HG03469 (cell line): ENCODE measurements around the gene IRF2.
A peak's percentile ranks its signal among the peaks of the same experiment; 100 is the strongest.

Experiments
- ATAC-seq: cut with Tn5 transposase; IDR thresholded peaks from one replicate; pipeline ENCODE4 v1.9.1; 2021; ENCODE audit warnings: mild to moderate bottlenecking, moderate library complexity, moderate number of reproducible peaks; ENCODE audit not compliant: unreplicated experiment

Gene IRF2

DNA sequence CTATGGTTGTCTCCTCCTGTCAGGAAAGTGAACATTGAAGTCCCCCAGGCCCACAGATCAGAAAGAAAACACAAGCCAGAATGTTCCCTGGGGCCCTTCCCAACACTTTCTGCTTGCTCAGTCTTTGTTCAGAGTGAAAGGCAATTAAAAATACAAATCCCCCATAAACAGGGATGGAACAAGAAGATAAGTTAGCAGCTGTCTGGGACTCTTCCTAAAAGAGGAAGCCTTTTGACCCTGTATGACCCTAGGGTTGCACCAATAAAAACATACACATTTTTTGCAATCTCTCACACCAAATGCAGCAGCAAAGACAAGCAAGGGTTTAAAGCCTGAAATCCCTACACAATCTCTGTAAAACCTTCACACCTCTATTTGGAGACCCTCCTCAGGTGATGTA is 22.6 kb downstream of the IRF2 start:
- no peak for ATAC-seq

DNA sequence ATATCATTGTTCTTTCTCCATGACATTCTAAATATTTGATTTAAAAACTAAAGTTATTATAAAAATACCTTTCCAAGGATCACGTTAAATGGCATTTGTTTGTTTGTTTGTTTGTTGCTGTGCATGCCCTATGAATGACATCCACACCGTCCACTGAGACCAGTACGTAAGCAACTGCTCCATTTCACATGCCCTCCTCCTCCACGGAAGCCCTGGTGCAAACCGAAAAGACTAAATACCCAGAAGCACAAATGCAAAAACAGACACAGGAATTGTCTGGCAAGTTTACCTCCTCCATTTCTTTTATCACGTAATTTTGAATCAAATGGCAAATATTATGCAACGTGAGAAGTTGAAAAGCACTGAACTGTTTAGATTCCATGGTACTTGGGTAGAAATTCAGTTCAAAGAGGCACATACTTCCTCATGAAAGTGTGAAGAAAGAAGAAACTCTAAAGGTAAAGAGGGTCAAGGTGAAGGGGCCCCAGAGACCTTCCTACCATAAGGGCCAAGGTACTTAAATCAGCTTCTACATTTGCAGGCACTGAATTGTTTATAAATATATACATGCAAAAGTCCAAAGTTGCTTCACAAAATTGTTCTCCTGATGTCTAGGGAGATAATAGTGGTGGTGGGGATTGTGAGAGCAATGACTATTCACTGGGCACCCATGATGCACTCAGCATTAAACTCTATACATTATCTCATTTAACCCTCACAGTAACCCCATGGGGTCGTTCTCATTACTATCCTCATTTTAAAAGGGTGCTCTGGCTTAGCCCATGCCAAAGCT is 23.4 kb downstream of the IRF2 start:
- no peak for ATAC-seq

DNA sequence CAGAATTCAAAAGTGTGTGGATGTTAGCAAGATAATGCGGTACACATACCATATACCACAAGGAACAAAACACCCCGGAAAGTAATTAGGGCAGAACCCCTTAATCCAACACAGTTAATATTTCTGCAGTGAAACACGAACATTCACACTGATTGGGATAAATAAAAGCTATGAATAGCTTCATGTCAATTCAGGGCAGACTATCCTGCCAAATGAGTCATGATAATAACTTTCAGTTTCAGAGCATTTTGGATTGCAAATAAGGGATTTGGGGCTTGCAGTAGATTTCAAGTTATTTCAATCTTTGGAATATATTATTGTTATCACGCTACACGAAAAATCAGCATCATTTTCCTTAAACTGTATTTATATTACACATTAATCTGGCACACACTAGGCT is 24.3 kb downstream of the IRF2 start:
- no peak for ATAC-seq

DNA sequence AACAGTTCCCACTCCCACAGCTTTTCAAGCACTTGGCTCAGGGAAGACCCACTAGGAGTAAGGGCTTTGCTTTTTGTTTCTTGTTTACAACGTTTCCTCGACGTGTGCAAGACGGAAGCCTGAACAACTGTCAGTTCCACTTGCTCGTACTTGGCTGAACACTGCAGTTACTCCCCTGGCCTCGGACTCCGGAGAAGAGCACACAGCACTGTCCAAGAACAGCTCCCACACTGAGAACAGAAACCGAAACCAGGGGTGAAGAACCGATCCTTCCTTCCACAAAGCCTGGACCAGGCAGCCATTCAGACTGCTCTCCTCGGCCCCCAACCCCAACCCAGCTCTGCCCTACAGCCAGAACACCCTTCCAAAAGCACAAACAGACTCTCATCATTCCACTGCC is 25.5 kb downstream of the IRF2 start:
- ATAC-seq, result no peak

DNA sequence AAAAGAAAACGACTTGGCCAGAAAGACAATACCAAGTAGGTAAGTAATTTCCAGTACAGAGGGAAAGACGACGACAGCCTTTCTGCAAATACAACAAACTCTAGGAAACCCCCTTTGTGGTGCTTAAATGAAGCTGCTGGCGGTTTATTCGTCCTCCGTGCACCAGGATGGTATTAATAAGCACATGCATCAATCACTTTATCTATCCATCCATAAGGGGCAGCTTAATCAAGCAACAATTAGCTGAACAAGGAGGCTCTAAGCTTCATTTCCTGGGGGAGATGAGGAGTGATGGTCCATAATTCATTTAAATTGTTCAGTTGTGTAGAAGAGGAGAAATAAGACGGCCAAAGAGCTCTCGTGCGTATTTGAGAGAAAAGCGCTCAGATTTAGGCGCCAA is 26.2 kb downstream of the IRF2 start:
- no peak for ATAC-seq

DNA sequence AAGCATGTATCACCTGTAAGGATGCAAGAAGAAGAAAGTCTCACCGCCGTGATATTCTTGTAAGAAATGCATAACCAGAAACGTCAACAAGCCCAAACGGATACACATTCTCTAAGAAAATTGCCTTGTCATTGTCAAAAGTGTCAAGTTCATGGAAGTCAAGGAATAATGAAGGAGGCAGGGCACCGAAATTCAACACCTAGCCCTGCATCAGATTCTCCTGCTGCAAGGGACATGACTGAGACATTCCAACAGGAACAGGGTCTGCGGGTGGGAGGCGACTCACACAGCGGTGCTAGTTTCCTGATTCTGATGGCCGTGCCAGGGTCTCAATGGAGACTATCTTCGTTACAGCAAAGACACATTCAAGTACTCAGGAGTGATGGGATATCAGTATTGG is 26.7 kb downstream of the IRF2 start:
- ATAC-seq, result no peak

DNA sequence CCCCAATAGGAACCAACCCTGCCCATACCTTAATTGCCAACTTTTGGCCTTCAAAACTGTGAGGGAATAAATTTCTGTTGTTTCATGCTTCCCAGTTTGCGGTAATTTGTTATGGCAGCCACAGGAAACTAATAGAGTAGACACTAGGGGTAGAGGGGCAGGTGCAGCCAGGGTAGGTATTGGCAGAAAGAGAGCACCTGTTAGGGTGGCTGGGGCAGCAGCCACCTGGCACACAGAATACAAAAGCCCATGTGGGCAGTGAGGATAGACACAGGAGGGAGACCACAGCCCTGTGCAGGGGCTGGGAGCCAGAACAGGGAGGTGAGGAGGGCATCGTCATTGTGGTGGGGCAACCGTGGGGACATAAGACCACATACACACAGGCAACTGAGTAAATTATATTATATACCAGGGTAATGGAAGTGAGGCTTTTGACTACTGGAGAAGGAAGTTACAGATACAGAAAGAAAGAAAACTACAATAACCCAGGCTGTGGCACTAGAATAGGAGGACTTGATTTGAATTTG is 28.2 kb downstream of the IRF2 start:
- no peak for ATAC-seq

DNA sequence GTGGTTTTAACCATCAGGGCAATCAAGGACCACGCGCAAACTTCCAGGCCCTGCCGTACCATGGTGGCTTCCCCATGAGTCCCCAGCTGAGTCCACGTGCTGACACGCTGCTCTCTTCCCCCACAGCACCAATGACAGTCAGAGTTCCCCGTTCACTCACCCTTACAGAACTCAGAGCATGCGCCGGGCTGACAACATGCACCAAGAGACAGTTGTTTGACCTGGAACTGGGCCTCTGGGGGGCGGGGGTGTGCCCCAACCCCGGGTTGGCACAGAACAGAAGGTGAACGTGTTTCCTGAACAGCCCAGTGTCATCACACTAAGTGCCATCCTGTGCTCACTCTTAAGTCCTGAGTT is 29.4 kb downstream of the IRF2 start:
- peak; percentile 51 for ATAC-seq

DNA sequence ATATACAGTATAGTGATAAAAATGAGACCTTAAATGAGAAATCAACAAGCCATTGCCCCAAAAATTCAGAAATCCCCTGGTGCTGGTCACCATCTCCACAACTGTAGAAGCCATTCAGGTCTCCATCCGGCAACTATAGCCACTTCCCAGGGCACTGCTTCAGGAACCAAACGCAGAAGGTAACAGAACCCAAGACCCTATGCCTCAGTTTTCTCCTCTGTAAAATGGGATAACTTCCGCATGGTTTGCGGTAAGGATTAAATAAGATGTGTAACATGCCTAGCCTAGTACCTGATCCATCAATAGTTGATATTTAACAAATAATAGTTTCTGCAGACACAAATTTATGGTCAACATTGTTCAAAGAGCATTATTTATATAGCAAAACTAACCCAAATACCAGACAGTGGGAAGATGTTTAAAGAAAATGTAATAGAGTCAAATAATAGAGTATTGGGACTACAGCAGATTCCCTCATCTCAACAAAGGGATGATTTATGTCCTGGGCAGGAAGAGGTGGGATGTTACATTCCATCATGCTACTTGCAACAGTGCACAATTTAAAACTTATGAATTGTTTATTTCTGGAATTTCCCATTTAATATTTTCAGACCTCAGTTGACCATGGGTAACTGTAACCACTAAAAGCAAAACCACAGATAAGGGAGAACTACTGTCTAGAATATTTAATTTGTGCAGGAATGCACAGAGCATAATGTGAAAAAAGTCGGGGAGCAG is 30.0 kb downstream of the IRF2 start:
- no peak for ATAC-seq

DNA sequence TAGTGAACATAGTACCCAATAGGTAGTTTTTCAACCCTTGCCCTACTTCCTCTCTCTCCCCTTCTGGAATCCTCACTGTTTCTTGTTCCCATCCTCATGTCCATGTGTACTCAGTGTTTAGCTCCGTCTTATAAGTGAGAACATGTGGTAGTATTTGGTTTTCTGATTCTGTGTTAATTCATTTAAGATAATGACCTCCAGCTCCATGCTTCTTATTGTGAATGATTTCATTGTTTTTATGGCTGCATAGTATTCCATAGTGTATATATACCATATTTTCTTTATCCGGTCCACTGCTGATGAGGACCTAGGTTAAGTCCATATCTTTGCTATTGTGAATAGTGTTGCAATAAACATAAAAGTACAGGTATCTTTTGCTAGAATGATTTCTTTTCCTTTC is 31.0 kb downstream of the IRF2 start:
- no peak for ATAC-seq

DNA sequence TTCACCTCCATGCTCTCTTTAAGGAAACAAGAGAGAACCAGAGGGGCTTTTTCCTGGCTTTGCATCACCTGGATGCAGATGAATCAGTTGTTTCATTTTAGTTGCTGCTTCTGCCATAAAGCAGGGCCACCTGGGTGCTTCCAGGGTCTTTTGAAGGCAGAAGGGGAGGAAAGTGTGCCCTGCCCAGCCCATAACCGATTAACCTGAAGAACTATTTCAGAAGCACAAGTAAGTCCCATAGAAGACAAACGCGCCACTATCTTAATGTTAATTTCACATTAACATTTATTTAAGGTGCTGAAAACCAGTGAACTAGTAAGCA is 32.1 kb downstream of the IRF2 start:
- no peak for ATAC-seq

DNA sequence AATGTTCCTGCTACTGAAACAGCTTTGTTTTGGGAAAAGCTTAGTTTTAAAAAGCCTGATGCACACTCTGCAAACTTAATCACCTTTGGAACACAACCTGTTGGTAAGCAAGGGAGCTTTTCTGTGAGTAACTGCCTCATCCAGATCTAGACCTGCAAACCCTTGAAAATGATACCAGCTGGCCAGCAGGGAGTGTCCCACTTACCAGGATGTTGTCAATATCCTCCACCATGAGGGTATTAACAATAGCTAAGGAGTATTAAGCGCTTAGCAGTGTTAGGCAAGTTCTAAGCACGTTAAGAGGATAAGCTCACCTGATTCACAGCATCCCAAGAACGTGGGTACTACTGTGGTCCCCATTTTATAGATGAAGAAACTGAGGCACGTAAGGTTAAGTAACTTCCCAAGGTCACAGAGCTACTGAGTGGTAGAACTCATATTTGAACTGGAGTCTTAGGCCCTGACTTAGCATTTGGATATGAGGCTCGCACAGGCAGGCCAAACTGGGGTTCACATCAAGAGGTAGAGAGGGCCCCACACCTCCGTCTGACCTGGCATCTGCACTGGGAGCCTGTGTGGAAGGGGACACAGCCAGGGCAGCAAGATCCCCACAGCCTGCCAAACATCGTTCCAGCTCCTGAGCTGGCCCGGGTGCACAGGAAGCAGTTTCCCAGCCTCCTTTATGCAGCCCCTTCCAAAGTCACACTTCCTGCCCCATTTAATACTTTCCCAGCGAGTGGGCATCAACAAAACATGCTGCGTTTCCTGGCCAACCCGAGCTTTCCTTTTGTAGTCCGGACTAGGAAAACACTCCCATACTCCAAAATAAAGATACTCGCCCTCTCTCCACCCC is 32.7 kb downstream of the IRF2 start:
- no peak for ATAC-seq

DNA sequence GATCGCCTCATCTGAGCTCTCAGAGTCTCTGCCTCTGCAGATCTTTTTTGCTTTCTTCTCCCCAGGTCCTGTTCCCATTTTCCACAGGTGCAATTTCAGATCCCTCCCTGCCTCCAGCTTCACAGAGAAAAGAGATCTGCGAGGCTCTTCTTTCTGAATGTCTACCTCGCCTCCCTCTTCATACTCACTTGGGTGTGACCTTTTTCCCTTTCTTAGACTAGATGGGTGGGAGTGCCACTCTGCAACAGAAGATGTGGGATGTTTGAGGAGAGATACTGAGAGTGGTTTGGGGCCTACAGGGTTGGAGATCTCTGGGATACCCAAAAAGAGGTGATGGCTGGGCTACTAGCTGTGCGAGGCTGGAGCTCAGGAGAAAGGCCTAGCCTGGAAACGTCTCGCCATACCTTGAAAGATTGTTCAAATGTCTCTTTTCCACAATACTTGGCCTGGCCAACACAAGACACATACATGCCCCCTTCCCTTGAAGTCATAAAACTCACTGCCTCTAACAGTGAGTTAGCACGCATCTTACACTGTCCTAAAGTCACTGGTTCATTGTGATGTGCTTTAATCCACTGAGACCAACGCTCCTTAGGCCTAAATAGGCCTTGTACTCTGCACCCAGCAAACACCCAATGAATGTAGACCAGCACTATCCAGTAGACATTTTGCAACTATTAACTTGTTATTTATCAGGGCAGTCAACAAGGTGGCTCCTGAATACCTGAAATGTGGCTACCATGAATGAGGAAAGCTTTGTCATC is 33.6 kb downstream of the IRF2 start:
- no peak for ATAC-seq

DNA sequence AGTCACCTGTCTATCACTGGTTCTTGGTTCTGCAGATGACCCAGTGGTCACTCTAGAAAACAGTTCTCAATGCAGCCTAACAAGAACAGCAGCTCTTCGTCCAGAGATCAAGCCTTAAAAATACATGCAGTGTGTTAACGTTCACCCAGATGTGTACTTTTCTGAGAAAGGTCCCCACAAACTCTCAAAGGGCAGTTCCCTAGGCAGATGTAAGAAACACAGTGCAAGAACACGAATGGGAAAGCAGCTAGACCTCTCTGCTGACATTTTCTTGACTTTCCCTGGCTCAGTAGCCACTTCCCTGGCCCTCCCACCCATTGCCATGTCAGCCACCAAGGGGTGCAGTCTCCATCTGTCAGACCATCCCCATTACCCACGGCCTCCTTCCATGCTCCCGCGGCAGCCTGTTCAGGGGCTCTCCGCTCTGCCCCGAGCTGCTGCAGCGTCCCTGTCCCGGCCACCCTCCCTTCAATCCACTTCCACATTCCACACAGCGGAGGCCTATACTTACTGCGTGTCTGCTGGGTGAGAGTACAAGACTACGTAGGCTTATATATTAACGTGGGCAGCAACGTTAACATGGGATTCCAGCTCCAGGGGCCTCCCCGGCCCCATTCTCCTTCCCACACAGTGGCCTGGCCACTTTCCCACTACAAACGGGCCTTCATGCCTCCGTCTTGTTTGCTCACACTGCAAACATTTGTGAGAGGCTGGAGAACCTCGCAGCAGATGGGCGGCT is 34.3 kb downstream of the IRF2 start:
- ATAC-seq, result no peak

DNA sequence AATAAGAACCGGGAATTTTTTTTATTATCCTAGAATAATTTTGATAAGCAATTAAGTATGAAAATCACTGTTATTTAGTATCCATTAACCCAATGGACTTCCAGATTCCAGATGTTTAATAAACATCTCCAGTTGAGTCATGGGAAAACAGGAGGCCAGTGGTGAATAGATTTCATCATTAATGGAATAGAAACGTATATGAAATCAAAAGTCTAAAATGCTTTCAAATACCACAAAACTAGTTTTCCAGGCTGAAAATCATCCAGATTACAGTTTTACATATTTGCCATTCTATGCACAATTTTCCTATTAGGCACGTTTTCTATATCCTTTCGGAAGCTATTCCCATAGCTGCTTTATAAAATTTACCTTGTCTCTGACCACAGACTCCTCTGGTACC is 35.0 kb downstream of the IRF2 start:
- no peak for ATAC-seq

DNA sequence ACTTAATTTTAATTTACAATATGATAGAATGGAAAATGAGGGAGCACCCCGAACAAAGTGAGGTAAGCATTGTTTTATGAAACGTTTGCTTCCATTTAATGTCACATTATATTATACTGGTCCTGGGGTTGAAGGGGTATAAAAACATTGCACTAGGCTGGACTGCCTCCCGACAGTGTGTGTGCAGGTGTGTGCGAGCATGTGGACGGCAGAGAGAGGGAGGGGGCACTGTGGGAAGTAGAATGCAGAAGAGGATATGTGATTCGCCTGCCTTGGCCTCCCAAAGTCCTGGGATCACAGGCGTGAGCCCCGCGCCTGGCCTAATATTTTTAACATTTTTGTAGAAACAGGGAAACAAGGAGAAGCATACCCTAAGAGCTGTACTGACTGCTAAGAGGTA is 36.0 kb downstream of the IRF2 start:
- no peak for ATAC-seq

DNA sequence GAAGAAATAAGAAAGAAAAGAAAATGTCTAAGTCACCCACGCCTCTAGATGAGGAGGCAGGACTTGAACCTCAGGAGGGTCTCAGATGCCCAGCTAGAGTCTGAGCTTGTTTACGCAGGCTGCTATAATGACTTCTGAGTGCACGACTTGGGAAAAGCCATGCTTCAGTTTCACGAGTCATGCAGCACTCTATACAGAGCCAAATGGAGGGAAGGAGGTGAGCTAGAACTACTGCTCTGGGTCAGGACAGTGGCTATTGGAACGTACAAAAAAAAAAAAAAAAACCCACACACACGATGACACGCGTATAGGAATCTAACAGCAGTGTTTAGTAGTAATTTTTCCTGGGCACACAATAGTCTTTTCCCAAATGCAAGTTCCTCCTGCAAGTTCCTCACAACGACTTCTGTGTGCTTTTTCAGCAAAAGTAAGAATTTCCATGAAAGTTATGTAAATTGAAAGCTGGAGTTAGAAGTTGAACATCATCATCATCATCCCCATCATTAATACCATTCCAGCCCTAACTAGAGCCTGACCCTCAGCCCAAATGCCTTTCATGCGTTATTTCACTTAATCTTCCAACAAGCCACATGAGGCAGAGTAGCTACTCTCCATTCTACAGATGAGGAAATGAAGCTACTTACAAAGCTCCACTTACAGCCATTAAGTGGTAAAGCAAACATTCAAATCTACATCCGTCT is 36.6 kb downstream of the IRF2 start:
- ATAC-seq, result no peak

DNA sequence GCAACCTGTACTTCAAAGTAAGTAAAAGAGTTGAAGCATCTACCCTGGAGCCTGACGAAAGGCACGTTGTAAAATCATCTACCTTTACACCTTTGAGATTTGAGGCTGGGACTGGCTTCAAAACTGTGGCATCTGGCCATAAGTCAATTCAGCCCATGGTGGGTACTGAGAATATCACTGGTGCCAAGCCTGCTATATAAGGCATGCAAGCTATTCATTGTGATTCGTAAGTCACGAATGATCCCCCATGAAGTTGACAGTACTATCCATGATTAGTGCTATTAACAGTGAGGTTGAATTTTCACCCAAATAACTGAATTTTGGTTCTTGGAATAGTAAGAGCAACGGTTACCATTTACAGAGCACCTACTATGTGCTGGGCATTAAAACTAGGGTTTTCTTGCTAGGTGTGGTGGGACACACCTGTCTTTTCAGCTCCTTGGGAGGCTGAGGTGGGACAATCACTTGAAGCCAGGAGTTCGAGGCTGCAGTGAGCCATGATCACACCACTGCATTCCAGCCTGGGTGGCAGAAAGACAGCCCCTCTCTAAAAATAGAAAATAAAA is 39.8 kb downstream of the IRF2 start:
- no peak for ATAC-seq

DNA sequence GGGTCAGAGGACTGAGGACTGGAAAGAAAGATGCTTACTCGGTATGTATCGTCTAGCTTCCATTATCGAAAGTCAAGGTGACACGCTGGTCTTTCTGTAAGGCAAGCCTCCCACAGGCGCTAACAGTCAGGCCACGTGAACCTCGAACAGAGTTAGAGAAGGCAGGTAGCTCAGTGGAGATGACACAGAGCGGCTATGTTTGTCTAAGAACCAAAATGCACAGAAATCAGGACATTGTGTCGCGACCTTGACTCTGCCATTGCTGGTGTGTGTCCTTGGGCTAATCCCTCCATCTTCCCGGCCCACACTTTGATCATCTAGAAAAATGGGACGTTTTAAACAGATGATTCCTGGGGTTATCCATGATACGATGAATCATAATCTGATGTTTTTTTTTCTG is 40.3 kb downstream of the IRF2 start:
- no peak for ATAC-seq
